K562 (cell line): ENCODE measurements around the gene PRR16.

Source experiments
- ATF6 ChIP-seq: sonication (generic); formaldehyde crosslinking; IDR thresholded peaks from 2 replicates; pipeline ENCODE4 v1.4.0; 2020; ENCODE audit warnings: mild to moderate bottlenecking, missing genetic modification reagents
- CTCF ChIP-seq, 3 experiments: IDR thresholded peaks in 2 of 3; conservative IDR thresholded peaks in 1 of 3; 2 replicates each; pipeline ENCODE4 v1.5.1; 2011 to 2012; ENCODE audit warnings: low read length in 3 of 3, mild to moderate bottlenecking in 3 of 3, control low read depth in 2 of 3, improper control_type of control experiment in 1 of 3, inconsistent platforms in 1 of 3, low read depth in 1 of 3, mixed read lengths in 1 of 3, moderate library complexity in 1 of 3; ENCODE audit not compliant: insufficient read depth in 2 of 3
- EZH2 ChIP-seq: IDR thresholded peaks from 2 replicates; pipeline ENCODE4 v1.6.1; 2012; ENCODE audit warnings: low read depth, mild to moderate bottlenecking, inconsistent platforms, low read length, borderline replicate concordance
- GABPA ChIP-seq: fragments of 200-800 bp; sonication (Bioruptor generic); conservative IDR thresholded peaks from 2 replicates; pipeline ENCODE4 v1.6.1; 2016; ENCODE audit warnings: low read depth, missing genetic modification characterization, missing compliant biosample characterization
- HCFC1 ChIP-seq: IDR thresholded peaks from 2 replicates; pipeline ENCODE4 v1.6.1; 2012; ENCODE audit warnings: low read depth, low read length, improper control_type of control experiment
- KDM4B ChIP-seq, 2 experiments: fragments of 450-650 bp in 1 of 2; sonication (generic) in 1 of 2; IDR thresholded peaks; 2 replicates each; pipeline ENCODE4 v1.6.1; 2016 to 2017; ENCODE audit warnings: borderline replicate concordance in 2 of 2, antibody characterized with exemption in 1 of 2, low read depth in 1 of 2, mild to moderate bottlenecking in 1 of 2
- KLF6 ChIP-seq: fragments of 250-450 bp; sonication (Bioruptor Pico); IDR thresholded peaks from 2 replicates; pipeline ENCODE4 v1.4.0; 2020; ENCODE audit warnings: mild to moderate bottlenecking, moderate library complexity, borderline replicate concordance
- MAFK ChIP-seq: IDR thresholded peaks from 2 replicates; pipeline ENCODE4 v1.6.1; 2011; ENCODE audit warnings: low read length, improper control_type of control experiment
- POLR2AphosphoS5 ChIP-seq: IDR thresholded peaks from 2 replicates; pipeline ENCODE4 v1.6.1; 2011; ENCODE audit warnings: mild to moderate bottlenecking, low read depth, low read length, moderate library complexity; ENCODE audit not compliant: control insufficient read depth, insufficient read depth
- POLR2G ChIP-seq: fragments of 200-400 bp; formaldehyde crosslinking; IDR thresholded peaks from 2 replicates; pipeline ENCODE4 v1.6.1; 2017; ENCODE audit warnings: low read depth, mild to moderate bottlenecking, antibody characterized with exemption, low read length, moderate library complexity
- SRSF9 ChIP-seq: fragments of 200-400 bp; formaldehyde crosslinking; IDR thresholded peaks from 2 replicates; pipeline ENCODE4 v1.6.1; 2017; ENCODE audit warnings: low read depth, low read length, borderline replicate concordance
- TF ChIP-seq, protein P1 (sequence below): fragments of 150-350 bp; conservative IDR thresholded peaks from 2 replicates; pipeline ENCODE4 v1.6.1; 2014; ENCODE audit warnings: low read length

DNA sequence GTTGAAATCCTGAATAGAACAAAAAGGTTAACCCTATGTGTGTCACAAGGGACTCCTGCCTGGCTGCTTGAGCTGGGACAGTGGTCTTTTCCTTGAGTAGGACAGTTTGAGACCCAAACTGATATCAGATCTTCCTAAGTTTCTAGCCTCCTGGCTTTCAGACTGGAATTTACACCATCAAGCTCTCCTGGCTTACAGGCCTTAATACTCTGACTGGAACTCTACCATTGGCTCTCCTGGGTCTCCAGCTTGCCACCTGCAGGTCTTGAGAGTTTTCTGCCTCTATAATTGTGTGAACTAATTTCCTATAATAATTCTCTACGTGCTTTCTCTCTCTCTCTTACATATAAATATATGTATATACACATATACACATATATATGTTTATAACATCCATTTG lies 112.5 kb downstream of the PRR16 start:
- TF ChIP-seq HCFC1 = no peak
- no peak for TF ChIP-seq GABPA (tag)
- no peak for TF ChIP-seq EZH2
- no peak for TF ChIP-seq MAFK
- TF ChIP-seq SRSF9 = no peak
- no peak for TF ChIP-seq KDM4B (IDR thresholded peaks at IDR 0.05; ENCODE audit: borderline replicate concordance in 2 of 2, low read depth in 1 of 2)
- no peak for TF ChIP-seq POLR2AphosphoS5
- TF ChIP-seq CTCF (IDR thresholded peaks at IDR 0.05 in 2 of 3, conservative IDR thresholded peaks at IDR 0.05 in 1 of 3; ENCODE audit: insufficient read depth in 2 of 3, low read depth in 1 of 3, low read length in 3 of 3) = no peak
- no peak for TF ChIP-seq ATF6 (CRISPR knock-in tag)
- no peak for TF ChIP-seq KLF6 (CRISPR knock-in tag)
- no peak for TF ChIP-seq POLR2G
- TF ChIP-seq, protein P1, sequence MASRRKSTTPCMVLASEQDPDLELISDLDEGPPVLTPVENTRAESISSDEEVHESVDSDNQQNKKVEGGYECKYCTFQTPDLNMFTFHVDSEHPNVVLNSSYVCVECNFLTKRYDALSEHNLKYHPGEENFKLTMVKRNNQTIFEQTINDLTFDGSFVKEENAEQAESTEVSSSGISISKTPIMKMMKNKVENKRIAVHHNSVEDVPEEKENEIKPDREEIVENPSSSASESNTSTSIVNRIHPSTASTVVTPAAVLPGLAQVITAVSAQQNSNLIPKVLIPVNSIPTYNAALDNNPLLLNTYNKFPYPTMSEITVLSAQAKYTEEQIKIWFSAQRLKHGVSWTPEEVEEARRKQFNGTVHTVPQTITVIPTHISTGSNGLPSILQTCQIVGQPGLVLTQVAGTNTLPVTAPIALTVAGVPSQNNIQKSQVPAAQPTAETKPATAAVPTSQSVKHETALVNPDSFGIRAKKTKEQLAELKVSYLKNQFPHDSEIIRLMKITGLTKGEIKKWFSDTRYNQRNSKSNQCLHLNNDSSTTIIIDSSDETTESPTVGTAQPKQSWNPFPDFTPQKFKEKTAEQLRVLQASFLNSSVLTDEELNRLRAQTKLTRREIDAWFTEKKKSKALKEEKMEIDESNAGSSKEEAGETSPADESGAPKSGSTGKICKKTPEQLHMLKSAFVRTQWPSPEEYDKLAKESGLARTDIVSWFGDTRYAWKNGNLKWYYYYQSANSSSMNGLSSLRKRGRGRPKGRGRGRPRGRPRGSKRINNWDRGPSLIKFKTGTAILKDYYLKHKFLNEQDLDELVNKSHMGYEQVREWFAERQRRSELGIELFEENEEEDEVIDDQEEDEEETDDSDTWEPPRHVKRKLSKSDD = no peak
